HCT116 (cell line): ENCODE measurements around the gene TMEFF2. TPM values are rescaled to one million over a fixed set of nuclear protein-coding genes. Genes with fewer than 3 reads are reported as not detected.

Source experiments
- ATAC-seq: fragments of 200-7000 bp; cut with Tn5 transposase; 2 replicates; pipeline ENCODE4 v1.9.1; 2020; ENCODE audit warnings: mild to moderate bottlenecking, moderate library complexity
- BruUV-seq: library from RNA; stranded (reverse); fragments of 400-500 nt; replicated peaks from 2 replicates; lab custom pipeline; 2021; lab: Mats Ljungman, UMichigan
- CTCF ChIA-PET: fragments of 300-600 bp; sonication (Branson Sonifier 250); formaldehyde crosslinking; loops from one replicate; lab custom pipeline; 2021; ENCODE audit warnings: antibody characterized with exemption; lab: Charles Lee
- POLR2A ChIA-PET: fragments of 300-600, 350-600 bp; sonication (Branson Sonifier 250); formaldehyde crosslinking; loops from one replicate; lab custom pipeline; 2021; ENCODE audit warnings: antibody characterized with exemption; lab: Charles Lee
- RAD21 ChIA-PET, 2 experiments: fragments of 300-600 bp; sonication (Branson Sonifier 250); formaldehyde crosslinking; loops; one replicate each; lab custom pipeline; 2023; ENCODE audit warnings: low total read pairs in 2 of 2; ENCODE audit not compliant: uncharacterized antibody in 2 of 2, unreplicated experiment in 2 of 2, low non-redundant PET in 1 of 2; lab: Charles Lee
- DNase-seq: peaks from one replicate; pipeline ENCODE4 v3.0.0-alpha.2; 2010; ENCODE audit warnings: low read depth, low spot score
- H2AFZ ChIP-seq: fragments of 200-600 bp; shearing (Covaris generic), sonication (generic); 2 replicates; pipeline ENCODE4 v1.6.1; 2017; ENCODE audit warnings: low read depth, mixed run types, mixed read lengths, antibody characterized with exemption, low read length; ENCODE audit not compliant: poor library complexity, severe bottlenecking
- H3K27ac ChIP-seq: 2 replicates; pipeline ENCODE4 v1.5.1; 2012; ENCODE audit warnings: low read depth, low read length
- H3K27me3 ChIP-seq: fragments of 200-600 bp; sonication (generic); 2 replicates; pipeline ENCODE4 v1.6.1; 2016; ENCODE audit warnings: mixed run types, low read length, mixed read lengths; ENCODE audit not compliant: insufficient read depth
- H3K36me3 ChIP-seq, 2 experiments: fragments of 200-500 bp in 1 of 2; fragments of 200-600 bp in 1 of 2; sonication (Bioruptor generic) in 1 of 2; sonication (generic) in 1 of 2; 2 replicates each; pipeline versions ENCODE4 v1.5.1 to v1.6.1; 2014 to 2016; ENCODE audit warnings: low read length in 2 of 2, inconsistent platforms in 1 of 2, mixed read lengths in 1 of 2, mixed run types in 1 of 2; ENCODE audit not compliant: insufficient read depth in 2 of 2, control insufficient read depth in 1 of 2
- H3K4me1 ChIP-seq, 2 experiments: fragments of 200-600 bp in 1 of 2; sonication (generic) in 1 of 2; 2 replicates each; pipeline versions ENCODE4 v1.5.1 to v1.6.1; 2012 to 2017; ENCODE audit warnings: low read length in 2 of 2, inconsistent platforms in 1 of 2, mild to moderate bottlenecking in 1 of 2, mixed read lengths in 1 of 2, mixed run types in 1 of 2, moderate library complexity in 1 of 2; ENCODE audit not compliant: insufficient read depth in 2 of 2, control insufficient read depth in 1 of 2
- H3K4me2 ChIP-seq: fragments of 200-600 bp; sonication (generic); 2 replicates; pipeline ENCODE4 v1.6.1; 2017; ENCODE audit warnings: mixed run types, low read length, mixed read lengths
- H3K4me3 ChIP-seq, 2 experiments: fragments of 200-600 bp in 1 of 2; sonication (generic) in 1 of 2; replicated peaks in 1 of 2; 2 replicates each; pipeline ENCODE4 v1.5.1; 2011 to 2016; ENCODE audit warnings: low read length in 2 of 2, control low read depth in 1 of 2, low read depth in 1 of 2, mild to moderate bottlenecking in 1 of 2, mixed read lengths in 1 of 2, mixed run types in 1 of 2
- H3K79me2 ChIP-seq: fragments of 200-600 bp; sonication (generic); 2 replicates; pipeline ENCODE4 v1.6.1; 2017; ENCODE audit warnings: mild to moderate bottlenecking, mixed run types, low read length, moderate library complexity, mixed read lengths; ENCODE audit not compliant: insufficient read depth
- H3K9ac ChIP-seq: fragments of 200-600 bp; sonication (generic); 2 replicates; pipeline ENCODE4 v1.6.1; 2016; ENCODE audit warnings: low read length, mixed read lengths
- H3K9me2 ChIP-seq: fragments of 200-600 bp; sonication (generic), shearing (Covaris generic); 2 replicates; pipeline ENCODE4 v1.6.1; 2017; ENCODE audit warnings: mixed run types, mild to moderate bottlenecking, moderate library complexity; ENCODE audit not compliant: insufficient read depth
- H3K9me3 ChIP-seq, 2 experiments: fragments of 200-500 bp in 1 of 2; fragments of 200-600 bp in 1 of 2; sonication (Bioruptor generic) in 1 of 2; sonication (generic) in 1 of 2; 2 replicates each; pipeline ENCODE4 v1.6.1; 2014 to 2017; ENCODE audit warnings: low read length in 2 of 2, mixed read lengths in 2 of 2, inconsistent platforms in 1 of 2, low read depth in 1 of 2, mild to moderate bottlenecking in 1 of 2, mixed run types in 1 of 2, moderate library complexity in 1 of 2; ENCODE audit not compliant: control insufficient read depth in 1 of 2, insufficient read depth in 1 of 2
- H4K20me1 ChIP-seq: fragments of 200-600 bp; sonication (generic), shearing (Covaris generic); 2 replicates; pipeline ENCODE4 v1.6.1; 2017; ENCODE audit warnings: mixed run types, mild to moderate bottlenecking, moderate library complexity; ENCODE audit not compliant: insufficient read depth
- ATF3 ChIP-seq: IDR thresholded peaks from 2 replicates; pipeline ENCODE4 v1.6.1; 2012
- CBX3 ChIP-seq: IDR thresholded peaks from 2 replicates; pipeline ENCODE4 v1.6.1; 2012; ENCODE audit warnings: low read depth
- CEBPB ChIP-seq: IDR thresholded peaks from 2 replicates; pipeline ENCODE4 v1.6.1; 2012; ENCODE audit warnings: low read depth
- EZH2phosphoT487 ChIP-seq: fragments of 200-600 bp; IDR thresholded peaks from 2 replicates; pipeline ENCODE4 v1.6.1; 2018; ENCODE audit warnings: antibody characterized with exemption, borderline replicate concordance
- FOSL1 ChIP-seq: IDR thresholded peaks from 2 replicates; pipeline ENCODE4 v1.6.1; 2012; ENCODE audit warnings: low read depth
- JUND ChIP-seq: IDR thresholded peaks from 2 replicates; pipeline ENCODE4 v1.6.1; 2012
- POLR2A ChIP-seq: IDR thresholded peaks from 2 replicates; pipeline ENCODE4 v1.7.0; 2011; ENCODE audit warnings: borderline replicate concordance; ENCODE audit not compliant: insufficient read depth, insufficient read length; ENCODE audit errors: extremely low read depth
- POLR2AphosphoS5 ChIP-seq: IDR thresholded peaks from 2 replicates; pipeline ENCODE4 v1.6.1; 2011; ENCODE audit warnings: mild to moderate bottlenecking, low read depth, low read length, moderate library complexity
- RAD21 ChIP-seq: IDR thresholded peaks from 2 replicates; pipeline ENCODE4 v1.6.1; 2012; ENCODE audit warnings: low read depth, mild to moderate bottlenecking
- SIN3A ChIP-seq: IDR thresholded peaks from 2 replicates; pipeline ENCODE4 v1.6.1; 2012; ENCODE audit warnings: low read depth
- SP1 ChIP-seq: IDR thresholded peaks from 2 replicates; pipeline ENCODE4 v1.6.1; 2012; ENCODE audit warnings: low read depth
- SRF ChIP-seq: IDR thresholded peaks from 2 replicates; pipeline ENCODE4 v1.6.1; 2012; ENCODE audit warnings: low read depth
- TCF7L2 ChIP-seq: IDR thresholded peaks from 2 replicates; pipeline ENCODE4 v1.7.0; 2011; ENCODE audit warnings: borderline replicate concordance, inconsistent platforms; ENCODE audit not compliant: insufficient read depth, insufficient read length; ENCODE audit errors: extremely low read depth
- YY1 ChIP-seq: IDR thresholded peaks from 2 replicates; pipeline ENCODE4 v1.6.1; 2011; ENCODE audit warnings: low read length, low read depth, moderate library complexity, mild to moderate bottlenecking; ENCODE audit not compliant: insufficient replicate concordance; ENCODE audit errors: extremely low read depth
- ZFX ChIP-seq: fragments of 450-650 bp; IDR thresholded peaks from 2 replicates; pipeline ENCODE4 v1.6.1; 2017
- ZNF274 ChIP-seq: fragments of 200-500 bp; sonication (Bioruptor generic); IDR thresholded peaks from 2 replicates; pipeline ENCODE4 v1.6.1; 2014; ENCODE audit warnings: mild to moderate bottlenecking, low read depth, low read length, inconsistent platforms
- intact Hi-C: fragments of 100-400 bp; cut with micrococcal nuclease; formaldehyde crosslinking; loops from 2 replicates; pipeline ENCODE4 v1.10.0; 2022
- total RNA-seq: library from RNA; stranded (reverse); gene quantifications from one replicate; pipeline ENCODE4 v1.2.1, GENCODE V29; 2021; ENCODE audit not compliant: unreplicated experiment
- TF ChIP-seq, protein P1 (sequence below), 3 experiments: fragments of 200-600 bp in 1 of 3; sonication (generic) in 1 of 3; IDR thresholded peaks in 2 of 3; conservative IDR thresholded peaks in 1 of 3; 2 replicates each; pipeline ENCODE4 v1.5.1; 2012 to 2017; ENCODE audit warnings: low read depth in 2 of 3, low read length in 2 of 3, antibody characterized with exemption in 1 of 3, borderline replicate concordance in 1 of 3, control low read depth in 1 of 3, mild to moderate bottlenecking in 1 of 3, mixed read lengths in 1 of 3, mixed run types in 1 of 3, moderate library complexity in 1 of 3; ENCODE audit not compliant: insufficient read depth in 1 of 3

Gene TMEFF2
- total RNA-seq, 1 experiment from 2014 or later: not detected

DNA sequence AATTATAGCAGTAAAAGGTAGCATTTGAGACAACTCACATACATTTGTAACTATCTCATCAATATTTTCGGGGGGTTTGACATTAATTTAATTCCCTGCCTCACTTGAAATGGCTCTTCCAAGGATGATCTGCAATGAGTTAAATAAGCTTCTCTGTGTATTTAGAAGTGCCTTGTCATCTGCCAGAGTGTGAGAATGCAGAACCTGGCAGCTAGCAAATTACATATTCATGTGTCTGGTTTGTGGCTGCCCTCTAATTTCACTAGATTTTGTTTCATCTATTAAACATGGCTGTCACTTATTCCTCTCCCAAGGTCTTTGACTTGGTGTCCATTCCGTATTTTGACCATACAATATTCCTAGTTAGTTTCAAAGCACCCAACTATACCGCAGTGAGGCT is 189.5 kb downstream of the TMEFF2 start:
- no peak overlapping the region for H3K4me2 ChIP-seq
- no peaks in the 10 kb centered on the region for H3K27me3 ChIP-seq
- POLR2A ChIA-PET: no interaction called here
- H3K9me2 ChIP-seq: no peaks in the 10 kb centered on the region
- TF ChIP-seq TCF7L2: no peak
- RAD21 ChIA-PET: no interaction called here
- no peak overlapping the region for H3K9ac ChIP-seq
- DNase-seq: no peak
- peaks cover 8 to 11% of the 10 kb centered on the region in 2 experiments; a peak in 3 of 4 replicates for H3K4me1 ChIP-seq
- H2AFZ ChIP-seq: no peak overlapping the region
- no peaks in the 10 kb centered on the region for H4K20me1 ChIP-seq
- H3K27ac ChIP-seq: no peak overlapping the region
- H3K36me3 ChIP-seq: no peaks in the 10 kb centered on the region
- intact Hi-C loops: no loop called here
- no peaks in the 10 kb centered on the region for H3K9me3 ChIP-seq
- no peak for ATAC-seq
- BruUV-seq: no TSS peak
- H3K4me3 ChIP-seq: no peak overlapping the region
- CTCF ChIA-PET: no interaction called here
- no peaks in the 10 kb centered on the region for H3K79me2 ChIP-seq

GRCh38 chr2:192004188-192004963 is 190.4 kb downstream of the TMEFF2 start:
- Histone ChIP-seq H3K27ac (no peak overlapping the region), H2AFZ (no peak overlapping the region), H3K4me2 (no peak overlapping the region), H3K79me2 (no peaks in the 10 kb centered on the region), H3K4me3 (no peak overlapping the region), H3K9me3 (no peaks in the 10 kb centered on the region), H3K9ac (no peak overlapping the region), H3K9me2 (no peaks in the 10 kb centered on the region), H3K27me3 (no peaks in the 10 kb centered on the region), H4K20me1 (no peaks in the 10 kb centered on the region), H3K36me3 (no peaks in the 10 kb centered on the region), H3K4me1 (peaks cover 8 to 11% of the 10 kb centered on the region in 2 experiments; a peak in 3 of 4 replicates)
- POLR2A ChIA-PET: no interaction called here
- RAD21 ChIA-PET: no interaction called here
- intact Hi-C loops: no loop called here
- ATAC-seq: no peak
- DNase-seq: no peak
- TF ChIP-seq FOSL1 (no peak), EZH2phosphoT487 (no peak), JUND (no peak), SRF (no peak), POLR2A (no peak), ZNF274 (no peak), ZFX (no peak), TCF7L2 (no peak), YY1 (no peak), POLR2AphosphoS5 (no peak), CEBPB (no peak), SIN3A (no peak), CBX3 (no peak), RAD21 (no peak), ATF3 (no peak), SP1 (no peak)
- TF ChIP-seq, protein P1, sequence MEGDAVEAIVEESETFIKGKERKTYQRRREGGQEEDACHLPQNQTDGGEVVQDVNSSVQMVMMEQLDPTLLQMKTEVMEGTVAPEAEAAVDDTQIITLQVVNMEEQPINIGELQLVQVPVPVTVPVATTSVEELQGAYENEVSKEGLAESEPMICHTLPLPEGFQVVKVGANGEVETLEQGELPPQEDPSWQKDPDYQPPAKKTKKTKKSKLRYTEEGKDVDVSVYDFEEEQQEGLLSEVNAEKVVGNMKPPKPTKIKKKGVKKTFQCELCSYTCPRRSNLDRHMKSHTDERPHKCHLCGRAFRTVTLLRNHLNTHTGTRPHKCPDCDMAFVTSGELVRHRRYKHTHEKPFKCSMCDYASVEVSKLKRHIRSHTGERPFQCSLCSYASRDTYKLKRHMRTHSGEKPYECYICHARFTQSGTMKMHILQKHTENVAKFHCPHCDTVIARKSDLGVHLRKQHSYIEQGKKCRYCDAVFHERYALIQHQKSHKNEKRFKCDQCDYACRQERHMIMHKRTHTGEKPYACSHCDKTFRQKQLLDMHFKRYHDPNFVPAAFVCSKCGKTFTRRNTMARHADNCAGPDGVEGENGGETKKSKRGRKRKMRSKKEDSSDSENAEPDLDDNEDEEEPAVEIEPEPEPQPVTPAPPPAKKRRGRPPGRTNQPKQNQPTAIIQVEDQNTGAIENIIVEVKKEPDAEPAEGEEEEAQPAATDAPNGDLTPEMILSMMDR (IDR thresholded peaks at IDR 0.05 in 2 of 3, conservative IDR thresholded peaks at IDR 0.05 in 1 of 3; ENCODE audit: borderline replicate concordance in 1 of 3, insufficient read depth in 1 of 3, low read depth in 2 of 3, low read length in 2 of 3): no peak
- BruUV-seq: no TSS peak
- CTCF ChIA-PET: no interaction called here
